Cerebellar cortex (tissue), 1 donor: ENCODE results near the gene C6orf120.
A peak's percentile ranks its signal among the peaks of the same experiment; 100 is the strongest.

ENCODE experiments used
- DNase-seq: peaks from one replicate; pipeline ENCODE4 v3.0.0-alpha.2; 2015; ENCODE audit warnings: low spot score

C6orf120 gene

GRCh38 chr6:169701954-169702839 lies at the start of gene C6orf120, which contains the start of gene WDR27:
C6orf120 (plus strand) TSS chr6:169702126; CDS start chr6:169702460, 334 bp downstream.
WDR27 (minus strand) TSS chr6:169702029; CDS start chr6:169689005, 13,024 bp downstream.
- peak; percentile 94 for DNase-seq

- DNase-seq, result no peak
These were observed 49.0 kb upstream of the C6orf120 start for GRCh38 chr6:169652896-169653295.

GRCh38 chr6:169653691-169654090 lies 48.2 kb upstream of the C6orf120 start:
- DNase-seq, result no peak

GRCh38 chr6:169654598-169655391 lies 47.1 kb upstream of the C6orf120 start:
- DNase-seq, result peak; percentile 63

GRCh38 chr6:169656546-169657283 lies 45.2 kb upstream of the C6orf120 start:
- DNase-seq, result no peak

- DNase-seq, result no peak
These were observed 44.7 kb upstream of the C6orf120 start for GRCh38 chr6:169657284-169657610.

- DNase-seq, result no peak
These were observed 41.9 kb upstream of the C6orf120 start for GRCh38 chr6:169659820-169660610.

GRCh38 chr6:169660751-169661390 lies 41.1 kb upstream of the C6orf120 start:
- DNase-seq, result no peak

GRCh38 chr6:169661391-169661756 lies 40.6 kb upstream of the C6orf120 start:
- no peak for DNase-seq

- no peak for DNase-seq
These were observed 38.5 kb upstream of the C6orf120 start for GRCh38 chr6:169663468-169663867.

- no peak for DNase-seq
These were observed 37.7 kb upstream of the C6orf120 start for GRCh38 chr6:169664227-169664626.

GRCh38 chr6:169665289-169665688 lies 36.6 kb upstream of the C6orf120 start:
- DNase-seq, result no peak

GRCh38 chr6:169666441-169666840 lies 35.5 kb upstream of the C6orf120 start:
- DNase-seq, result no peak

GRCh38 chr6:169667716-169668115 lies 34.2 kb upstream of the C6orf120 start:
- DNase-seq, result no peak

- no peak for DNase-seq
These were observed 33.6 kb upstream of the C6orf120 start for GRCh38 chr6:169668203-169668847.

GRCh38 chr6:169669147-169669546 lies 32.8 kb upstream of the C6orf120 start:
- no peak for DNase-seq

- no peak for DNase-seq
These were observed 32.0 kb upstream of the C6orf120 start for GRCh38 chr6:169669889-169670288.

GRCh38 chr6:169671563-169671962 lies 30.4 kb upstream of the C6orf120 start:
- DNase-seq, result no peak

GRCh38 chr6:169675011-169675410 lies 26.9 kb upstream of the C6orf120 start:
- no peak for DNase-seq

GRCh38 chr6:169677096-169677495 lies 24.8 kb upstream of the C6orf120 start:
- DNase-seq, result no peak

GRCh38 chr6:169678342-169678741 lies 23.6 kb upstream of the C6orf120 start:
- DNase-seq, result no peak
